ENCODE measurements around the gene PNPLA6.
"Not testable (repeated sequence)": the region's sequence is repeated elsewhere in the genome, so short reads cannot be mapped to it uniquely, and the experiment has no call there.

Gene PNPLA6

GRCh38 chr19:7534531-7535046 lies 928 bp upstream of the PNPLA6 start:
- DNase-seq, result peak; percentile 36

- no peak for DNase-seq
Measured at GRCh38 chr19:7535998-7536695, 630 bp downstream of the PNPLA6 start.

- DNase-seq, result not testable (repeated sequence)
Measured at GRCh38 chr19:7538990-7539389, 3.5 kb downstream of the PNPLA6 start.

GRCh38 chr19:7539827-7540425 lies 4.4 kb downstream of the PNPLA6 start:
- DNase-seq, result no peak

- no peak for DNase-seq
Measured at GRCh38 chr19:7540761-7541474, 5.4 kb downstream of the PNPLA6 start.

GRCh38 chr19:7541475-7541824 lies 5.9 kb downstream of the PNPLA6 start:
- no peak for DNase-seq

- DNase-seq, result no peak
Measured at GRCh38 chr19:7541828-7542443, 6.4 kb downstream of the PNPLA6 start.

- no peak for DNase-seq
Measured at GRCh38 chr19:7542556-7543348, 7.2 kb downstream of the PNPLA6 start.

- DNase-seq, result no peak
Measured at GRCh38 chr19:7544626-7545025, 9.1 kb downstream of the PNPLA6 start.

GRCh38 chr19:7545300-7545699 lies 9.8 kb downstream of the PNPLA6 start:
- DNase-seq, result no peak

GRCh38 chr19:7545904-7546303 lies 10.4 kb downstream of the PNPLA6 start:
- no peak for DNase-seq

GRCh38 chr19:7547159-7547558 lies 11.6 kb downstream of the PNPLA6 start:
- DNase-seq, result no peak

GRCh38 chr19:7549429-7550148 lies 14.1 kb downstream of the PNPLA6 start:
- DNase-seq, result no peak

- no peak for DNase-seq
Measured at GRCh38 chr19:7550169-7550770, 14.8 kb downstream of the PNPLA6 start.

- DNase-seq, result peak; percentile 61
Measured at GRCh38 chr19:7550987-7551761, 15.7 kb downstream of the PNPLA6 start.

GRCh38 chr19:7552781-7553180 lies 17.3 kb downstream of the PNPLA6 start:
- no peak for DNase-seq

GRCh38 chr19:7554565-7554964 lies 19.0 kb downstream of the PNPLA6 start:
- DNase-seq, result no peak

- no peak for DNase-seq
Measured at GRCh38 chr19:7554990-7555864, 19.7 kb downstream of the PNPLA6 start.

- DNase-seq, result no peak
Measured at GRCh38 chr19:7556696-7557315, 21.3 kb downstream of the PNPLA6 start.

All from NCI-H146 (cell line).